ENCODE results near the gene KIAA1328. TPM values are rescaled to one million over a fixed set of nuclear protein-coding genes. Genes with fewer than 3 reads are reported as not detected.

The KIAA1328 gene
- total RNA-seq, 2 donors from 2014 or later = 14.4 to 22.7 TPM

- DNase-seq (ENCODE audit: low spot score) (no peak), ATAC-seq (ENCODE audit: insufficient number of reproducible peaks, low FRiP score, low read depth) (no peak)
- H3K27me3 ChIP-seq (replicated peaks; ENCODE audit: insufficient read depth) = no peaks in the 10 kb centered on the region
- H3K4me3 ChIP-seq = no peak overlapping the region
- no peaks in the 10 kb centered on the region for H3K4me1 ChIP-seq (ENCODE audit: control insufficient read depth in 1 of 2, low read depth in 2 of 2)
- H3K9me3 ChIP-seq = peaks cover 3% of the 10 kb centered on the region
- no peak for TF ChIP-seq CTCF (IDR thresholded peaks at IDR 0.05)
- H3K27ac ChIP-seq = no peak overlapping the region
- no peaks in the 10 kb centered on the region for H3K36me3 ChIP-seq
These were observed 309.5 kb downstream of the KIAA1328 start for GRCh38 chr18:37138456-37138855.

GRCh38 chr18:37139876-37140275, 310.9 kb downstream of the KIAA1328 start:
- Histone ChIP-seq H3K27ac (no peak overlapping the region), H3K4me1 (ENCODE audit: control insufficient read depth in 1 of 2, low read depth in 2 of 2) (no peaks in the 10 kb centered on the region), H3K27me3 (replicated peaks; ENCODE audit: insufficient read depth) (no peaks in the 10 kb centered on the region), H3K9me3 (peaks cover under 1% of the 10 kb centered on the region), H3K36me3 (no peaks in the 10 kb centered on the region), H3K4me3 (no peak overlapping the region)
- TF ChIP-seq CTCF (IDR thresholded peaks at IDR 0.05) = no peak
- no peak for DNase-seq (ENCODE audit: low spot score)
- no peak for ATAC-seq (ENCODE audit: insufficient number of reproducible peaks, low FRiP score, low read depth)

- no peak overlapping the region for H3K4me3 ChIP-seq
- no peaks in the 10 kb centered on the region for H3K36me3 ChIP-seq
- ATAC-seq (ENCODE audit: insufficient number of reproducible peaks, low FRiP score, low read depth) (no peak), DNase-seq (ENCODE audit: low spot score) (no peak)
- no peak overlapping the region for H3K27ac ChIP-seq
- no peaks in the 10 kb centered on the region for H3K27me3 ChIP-seq (replicated peaks; ENCODE audit: insufficient read depth)
- no peaks in the 10 kb centered on the region for H3K4me1 ChIP-seq (ENCODE audit: control insufficient read depth in 1 of 2, low read depth in 2 of 2)
- no peak for TF ChIP-seq CTCF (IDR thresholded peaks at IDR 0.05)
- no peaks in the 10 kb centered on the region for H3K9me3 ChIP-seq
These were observed 316.0 kb downstream of the KIAA1328 start for GRCh38 chr18:37144921-37145320.

DNA sequence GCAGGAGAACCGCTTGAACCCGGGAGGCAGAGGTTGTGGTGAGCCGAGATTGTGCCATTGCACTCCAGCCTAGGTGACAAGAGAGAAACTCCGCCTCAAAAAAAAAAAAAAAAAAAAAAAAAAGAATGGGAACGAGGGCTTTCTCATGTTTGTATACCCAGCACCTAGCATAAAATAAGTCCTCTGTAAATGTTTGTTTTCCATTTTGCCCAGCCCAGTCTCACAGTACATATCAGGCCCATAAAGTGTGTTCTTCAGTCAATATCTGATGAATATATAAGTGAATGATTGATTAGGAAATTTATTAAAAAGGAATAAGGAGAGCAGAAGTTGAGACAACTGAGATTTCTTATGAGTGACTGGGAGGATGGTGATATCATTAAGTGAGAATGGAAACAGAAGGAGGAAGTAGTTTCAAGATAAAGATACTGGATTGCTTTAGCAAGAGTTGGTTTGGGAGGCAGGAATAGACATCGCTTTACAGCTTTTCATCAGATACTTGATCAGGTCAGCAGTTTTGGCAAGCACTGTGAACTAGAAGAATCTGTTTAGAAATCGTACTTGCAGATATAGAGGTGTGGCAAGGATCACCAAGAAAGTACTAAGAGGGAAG, 327.5 kb downstream of the KIAA1328 start:
- Histone ChIP-seq H3K27ac (no peak overlapping the region), H3K27me3 (replicated peaks; ENCODE audit: insufficient read depth) (no peaks in the 10 kb centered on the region), H3K4me3 (no peak overlapping the region), H3K36me3 (no peaks in the 10 kb centered on the region), H3K4me1 (ENCODE audit: control insufficient read depth in 1 of 2, low read depth in 2 of 2) (peaks cover 9 to 23% of the 10 kb centered on the region in 2 donors), H3K9me3 (no peaks in the 10 kb centered on the region)
- DNase-seq (ENCODE audit: low spot score) = no peak
- TF ChIP-seq CTCF (IDR thresholded peaks at IDR 0.05) = no peak
- no peak for ATAC-seq (ENCODE audit: insufficient number of reproducible peaks, low FRiP score, low read depth)

DNA sequence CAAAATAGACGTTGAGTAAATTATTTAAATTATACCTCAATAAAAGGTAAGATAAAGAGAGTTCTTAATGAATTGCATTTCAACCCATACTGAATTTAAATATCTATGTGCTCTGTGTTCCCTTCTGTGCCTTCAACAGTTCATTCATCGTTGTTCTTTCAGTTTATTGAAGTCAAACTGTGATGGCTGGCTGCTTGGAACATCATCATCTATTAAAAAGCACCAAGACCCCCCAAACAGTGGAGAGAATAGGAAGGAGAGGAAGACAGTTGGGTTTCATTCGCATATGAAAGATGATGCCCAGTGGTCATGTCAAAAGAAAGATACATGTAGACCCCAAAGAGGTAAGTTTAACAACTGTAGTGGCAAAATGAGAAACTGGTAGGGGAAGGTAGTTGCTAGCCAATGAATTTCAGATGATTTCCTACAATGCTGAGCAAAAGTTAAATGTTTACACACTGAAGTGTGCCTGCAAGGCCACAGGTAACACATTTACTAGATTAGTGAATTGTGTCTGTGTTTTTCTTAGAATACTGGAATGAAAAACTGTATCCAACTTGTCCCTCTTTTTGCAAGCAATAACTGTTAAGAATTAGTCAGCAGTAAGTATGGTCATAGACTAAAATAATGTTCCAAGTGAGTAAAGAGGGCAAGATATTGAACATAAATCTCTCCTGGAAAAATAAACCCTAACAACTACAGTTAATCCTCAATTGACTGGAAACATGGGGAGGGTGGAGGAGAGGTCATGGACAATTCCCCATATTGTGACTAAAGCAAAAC, 331.3 kb downstream of the KIAA1328 start:
- Histone ChIP-seq H3K9me3 (no peaks in the 10 kb centered on the region), H3K4me1 (ENCODE audit: control insufficient read depth in 1 of 2, low read depth in 2 of 2) (peaks cover 9 to 23% of the 10 kb centered on the region in 2 donors)
- no peak for ATAC-seq (ENCODE audit: insufficient number of reproducible peaks, low FRiP score, low read depth)

More for the DNA sequence above, 331.3 kb downstream of the KIAA1328 start:
- Histone ChIP-seq H3K27me3 (replicated peaks; ENCODE audit: insufficient read depth) (no peaks in the 10 kb centered on the region), H3K27ac (peak overlapping the region in 1 of 2 donors; percentile 28), H3K36me3 (no peaks in the 10 kb centered on the region), H3K4me3 (no peak overlapping the region)
- no peak for DNase-seq (ENCODE audit: low spot score)
- no peak for TF ChIP-seq CTCF (IDR thresholded peaks at IDR 0.05)
